Liver (tissue), 9 donors: ENCODE results near the gene MAP1S. TPM values are rescaled to one million over a fixed set of nuclear protein-coding genes. Genes with fewer than 3 reads are reported as not detected.

ENCODE experiments used
- DNase-seq: peaks from one replicate; pipeline ENCODE4 v3.0.0-alpha.2; 2017; ENCODE audit warnings: low spot score
- H3K27ac ChIP-seq, 2 donors: one replicate each; pipeline ENCODE4 v1.7.0; 2013; ENCODE audit warnings: inconsistent platforms in 2 of 2, low read length in 2 of 2, control low read depth in 1 of 2, low read depth in 1 of 2, mild to moderate bottlenecking in 1 of 2
- H3K27me3 ChIP-seq, 4 donors: one replicate each; pipeline versions ENCODE4 v1.6.1 to v1.7.0; 2013; ENCODE audit warnings: low read length in 3 of 4, inconsistent platforms in 1 of 4, mild to moderate bottlenecking in 1 of 4, moderate library complexity in 1 of 4; ENCODE audit not compliant: control insufficient read depth in 4 of 4, insufficient read depth in 4 of 4
- H3K36me3 ChIP-seq, 4 donors: one replicate each; pipeline versions ENCODE4 v1.6.1 to v1.7.0; 2013; ENCODE audit warnings: low read length in 3 of 4, mild to moderate bottlenecking in 3 of 4, low read depth in 1 of 4, moderate library complexity in 1 of 4; ENCODE audit not compliant: control insufficient read depth in 4 of 4, insufficient read depth in 3 of 4
- H3K4me1 ChIP-seq, 4 donors: one replicate each; pipeline versions ENCODE4 v1.6.1 to v1.7.0; 2013; ENCODE audit warnings: low read length in 3 of 4, mild to moderate bottlenecking in 3 of 4, moderate library complexity in 1 of 4; ENCODE audit not compliant: control insufficient read depth in 4 of 4, insufficient read depth in 4 of 4
- H3K4me3 ChIP-seq, 3 donors: one replicate each; pipeline versions ENCODE4 v1.6.1 to v1.7.0; 2013; ENCODE audit warnings: low read length in 3 of 3, control low read depth in 1 of 3, low read depth in 1 of 3, mild to moderate bottlenecking in 1 of 3
- H3K9ac ChIP-seq, 2 donors: one replicate each; pipeline ENCODE4 v1.7.0; 2013; ENCODE audit warnings: low read length in 2 of 2, mild to moderate bottlenecking in 2 of 2, moderate library complexity in 2 of 2, control low read depth in 1 of 2, low read depth in 1 of 2
- H3K9me3 ChIP-seq, 4 donors: one replicate each; pipeline versions ENCODE4 v1.6.1 to v1.7.0; 2013; ENCODE audit warnings: low read length in 3 of 4; ENCODE audit not compliant: control insufficient read depth in 4 of 4
- CTCF ChIP-seq: fragments of 150-350 bp; IDR thresholded peaks from 2 replicates; pipeline ENCODE4 v1.5.1; 2017; ENCODE audit warnings: improper control_type of control experiment, low read depth, low read length; ENCODE audit not compliant: missing input control
- EGR1 ChIP-seq, 2 donors: IDR thresholded peaks; 2 replicates each; pipeline ENCODE4 v1.6.1; 2016 to 2018; ENCODE audit warnings: antibody characterized with exemption in 2 of 2, low read depth in 2 of 2
- FOXA1 ChIP-seq: IDR thresholded peaks from 2 replicates; pipeline ENCODE4 v1.6.1; 2016; ENCODE audit warnings: antibody characterized with exemption
- GABPA ChIP-seq, 2 donors: IDR thresholded peaks in 1 of 2; conservative IDR thresholded peaks in 1 of 2; 2 replicates each; pipeline ENCODE4 v1.6.1; 2016; ENCODE audit warnings: antibody characterized with exemption in 2 of 2, mild to moderate bottlenecking in 1 of 2, moderate library complexity in 1 of 2
- HNF4A ChIP-seq, 2 donors: conservative IDR thresholded peaks; 2 replicates each; pipeline ENCODE4 v1.6.1; 2016; ENCODE audit warnings: antibody characterized with exemption in 2 of 2, mild to moderate bottlenecking in 2 of 2
- HNF4G ChIP-seq: IDR thresholded peaks from 2 replicates; pipeline ENCODE4 v1.6.1; 2016; ENCODE audit warnings: antibody characterized with exemption
- JUND ChIP-seq, 2 donors: IDR thresholded peaks; 2 replicates each; pipeline ENCODE4 v1.6.1; 2016; ENCODE audit warnings: antibody characterized with exemption in 2 of 2
- MAX ChIP-seq: IDR thresholded peaks from 2 replicates; pipeline ENCODE4 v1.6.1; 2016; ENCODE audit warnings: antibody characterized with exemption
- NR2F2 ChIP-seq: IDR thresholded peaks from 2 replicates; pipeline ENCODE4 v1.6.1; 2016; ENCODE audit warnings: antibody characterized with exemption
- RAD21 ChIP-seq, 2 donors: IDR thresholded peaks; 2 replicates each; pipeline ENCODE4 v1.6.1; 2016; ENCODE audit warnings: antibody characterized with exemption in 2 of 2, mild to moderate bottlenecking in 2 of 2
- REST ChIP-seq: IDR thresholded peaks from 2 replicates; pipeline ENCODE4 v1.6.1; 2016; ENCODE audit warnings: antibody characterized with exemption, mild to moderate bottlenecking
- RXRA ChIP-seq, 2 donors: IDR thresholded peaks; 2 replicates each; pipeline ENCODE4 v1.6.1; 2017 to 2018; ENCODE audit warnings: antibody characterized with exemption in 2 of 2, mild to moderate bottlenecking in 1 of 2
- SP1 ChIP-seq: IDR thresholded peaks from 2 replicates; pipeline ENCODE4 v1.6.1; 2018; ENCODE audit warnings: antibody characterized with exemption, mild to moderate bottlenecking
- TAF1 ChIP-seq: conservative IDR thresholded peaks from 2 replicates; pipeline ENCODE4 v1.6.1; 2016; ENCODE audit warnings: antibody characterized with exemption, mild to moderate bottlenecking
- YY1 ChIP-seq: IDR thresholded peaks from 2 replicates; pipeline ENCODE4 v1.6.1; 2016; ENCODE audit warnings: antibody characterized with exemption, mild to moderate bottlenecking
- ZBTB33 ChIP-seq: IDR thresholded peaks from 2 replicates; pipeline ENCODE4 v1.6.1; 2016; ENCODE audit warnings: antibody characterized with exemption
- WGBS: extraction: QIAGEN DNeasy Blood & Tissue Kit; methylation state at CpG from one replicate; pipeline ENCODE4 v1.1.7; 2013; 5-methylcytosine and 5-hydroxymethylcytosine counted together
- polyA plus RNA-seq, 2 donors: library from polyadenylated mRNA; stranded (reverse) in 1 of 2; unstranded in 1 of 2; fragments of 200-250 nt in 1 of 2; fragments of >200 nt in 1 of 2; fragmentation: Nextera tagmentation in 1 of 2; extraction: Ambion mirVana in 1 of 2; gene quantifications; one replicate each; pipeline versions ENCODE4 v1.2.1 to v1.2.3, GENCODE V29; 2013 to 2015
- total RNA-seq, 2 donors: library from RNA; depleted of rRNA; stranded (reverse); fragments of >200 nt; gene quantifications; one replicate each; pipeline ENCODE4 v1.2.3, GENCODE V29; 2014
- TF ChIP-seq, protein P1 (sequence below): IDR thresholded peaks from 2 replicates; pipeline ENCODE4 v1.6.1; 2016; ENCODE audit warnings: antibody characterized with exemption
- donor health status: healthy.
- donor health status: healthy.
- donor health status: healthy.
- donor health status: healthy.
- donor health status: healthy.

MAP1S gene
- total and polyA plus RNA-seq, 4 donors = 8.2 to 20.3 (median 10.6) TPM

GRCh38 chr19:17688853-17689595 lies 30.3 kb upstream of the MAP1S start:
- DNase-seq = no peak
- H3K27me3 ChIP-seq = peaks cover 0 to 14% (median 4%) of the 10 kb centered on the region in 4 donors
- no peak overlapping the region for H3K4me3 ChIP-seq
- no peak overlapping the region for H3K9ac ChIP-seq
- H3K36me3 ChIP-seq = no peaks in the 10 kb centered on the region
- no peaks in the 10 kb centered on the region for H3K9me3 ChIP-seq
- 59% methylated on average over 10 of the region's 10 CpGs for whole genome bisulfite sequencing
- H3K4me1 ChIP-seq = peaks cover 0 to 8% (median 1%) of the 10 kb centered on the region in 4 donors
- H3K27ac ChIP-seq = no peak overlapping the region
- TF ChIP-seq, protein P1, sequence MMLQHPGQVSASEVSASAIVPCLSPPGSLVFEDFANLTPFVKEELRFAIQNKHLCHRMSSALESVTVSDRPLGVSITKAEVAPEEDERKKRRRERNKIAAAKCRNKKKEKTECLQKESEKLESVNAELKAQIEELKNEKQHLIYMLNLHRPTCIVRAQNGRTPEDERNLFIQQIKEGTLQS = no peak
- no peak for TF ChIP-seq MAX
- no peak for TF ChIP-seq CTCF
- TF ChIP-seq HNF4G = no peak
- no peak for TF ChIP-seq TAF1
- no peak for TF ChIP-seq FOXA1
- no peak for TF ChIP-seq ZBTB33
- no peak for TF ChIP-seq NR2F2
- no peak for TF ChIP-seq JUND (IDR thresholded peaks at IDR 0.05)
- TF ChIP-seq YY1 = no peak
- TF ChIP-seq RAD21 (IDR thresholded peaks at IDR 0.05) = no peak
- TF ChIP-seq RXRA (IDR thresholded peaks at IDR 0.05) = no peak
- TF ChIP-seq REST = no peak
- TF ChIP-seq HNF4A (conservative IDR thresholded peaks at IDR 0.05) = no peak
- TF ChIP-seq SP1 = no peak
- no peak for TF ChIP-seq EGR1 (IDR thresholded peaks at IDR 0.05; ENCODE audit: low read depth in 2 of 2)
- TF ChIP-seq GABPA (IDR thresholded peaks at IDR 0.05 in 1 of 2, conservative IDR thresholded peaks at IDR 0.05 in 1 of 2) = no peak
